NCI-H2081 (cell line): Measurements from ENCODE around the gene NDUFB2.
"Not testable (repeated sequence)": the region's sequence is repeated elsewhere in the genome, so short reads cannot be mapped to it uniquely, and the experiment has no call there.

Experiments used
- DNase-seq, 2 experiments: peaks; one replicate each; lab custom pipeline; 2025; lab: John Stamatoyannopoulos, UW

The NDUFB2 gene

GRCh38 chr7:140696680-140697446, at the start of gene NDUFB2:
Gene NDUFB2, plus strand, starts transcription at chr7:140696708. Its CDS starts 37 bp downstream, at chr7:140696745.
- peak; percentile 80 to 87 for DNase-seq

GRCh38 chr7:140646931-140647647, 49.4 kb upstream of the NDUFB2 start:
- DNase-seq: peak; percentile 25 to 78

GRCh38 chr7:140649556-140650205, 46.8 kb upstream of the NDUFB2 start:
- DNase-seq: no peak

- DNase-seq: no peak
Observed at GRCh38 chr7:140650367-140650766, 46.1 kb upstream of the NDUFB2 start.

- DNase-seq: peak; percentile 84 to 91
Observed at GRCh38 chr7:140653319-140654108, 43.0 kb upstream of the NDUFB2 start.

- no peak for DNase-seq
Observed at GRCh38 chr7:140654109-140654387, 42.5 kb upstream of the NDUFB2 start.

- DNase-seq: no peak
Observed at GRCh38 chr7:140654661-140655060, 41.8 kb upstream of the NDUFB2 start.

GRCh38 chr7:140655511-140656408, 40.7 kb upstream of the NDUFB2 start:
- DNase-seq: no peak

GRCh38 chr7:140656548-140657515, 39.7 kb upstream of the NDUFB2 start:
- no peak for DNase-seq

GRCh38 chr7:140657891-140658290, 38.6 kb upstream of the NDUFB2 start:
- DNase-seq: no peak

- no peak for DNase-seq
Observed at GRCh38 chr7:140659856-140660255, 36.7 kb upstream of the NDUFB2 start.

- DNase-seq: no peak
Observed at GRCh38 chr7:140661124-140661523, 35.4 kb upstream of the NDUFB2 start.

- DNase-seq: not testable (repeated sequence)
Observed at GRCh38 chr7:140662938-140663337, 33.6 kb upstream of the NDUFB2 start.

GRCh38 chr7:140667476-140667875, 29.0 kb upstream of the NDUFB2 start:
- no peak for DNase-seq

- no peak for DNase-seq
Observed at GRCh38 chr7:140668641-140669040, 27.9 kb upstream of the NDUFB2 start.

- no peak for DNase-seq
Observed at GRCh38 chr7:140669352-140669751, 27.2 kb upstream of the NDUFB2 start.

- DNase-seq: not testable (repeated sequence)
Observed at GRCh38 chr7:140669862-140670261, 26.6 kb upstream of the NDUFB2 start.

- DNase-seq: no peak
Observed at GRCh38 chr7:140670343-140670935, 26.1 kb upstream of the NDUFB2 start.

- no peak for DNase-seq
Observed at GRCh38 chr7:140671966-140672365, 24.5 kb upstream of the NDUFB2 start.
